Measurements from ENCODE around the gene PLCE1.

PLCE1 gene

GRCh38 chr10:93973748-93974445 is 19.8 kb upstream of the PLCE1 start:
- DNase-seq (ENCODE audit: low read depth): no peak
- TF ChIP-seq CTCF (IDR thresholded peaks at IDR 0.05; ENCODE audit: low read depth, low read length, missing control alignments): no peak
- H3K4me3 ChIP-seq (ENCODE audit: low read depth, low read length): no peak overlapping the region

GRCh38 chr10:93977442-93977841 is 16.3 kb upstream of the PLCE1 start:
- H3K4me3 ChIP-seq (ENCODE audit: low read depth, low read length): no peak overlapping the region
- peak; percentile 9 for TF ChIP-seq CTCF (IDR thresholded peaks at IDR 0.05; ENCODE audit: low read depth, low read length, missing control alignments)
- DNase-seq (ENCODE audit: low read depth): no peak

- no peak for DNase-seq (ENCODE audit: low read depth)
- no peak for TF ChIP-seq CTCF (IDR thresholded peaks at IDR 0.05; ENCODE audit: low read depth, low read length, missing control alignments)
- no peak overlapping the region for H3K4me3 ChIP-seq (ENCODE audit: low read depth, low read length)
Measured at GRCh38 chr10:93980486-93980885, 13.2 kb upstream of the PLCE1 start.

- no peak for TF ChIP-seq CTCF (IDR thresholded peaks at IDR 0.05; ENCODE audit: low read depth, low read length, missing control alignments)
- no peak for DNase-seq (ENCODE audit: low read depth)
- H3K4me3 ChIP-seq (ENCODE audit: low read depth, low read length): no peak overlapping the region
Measured at GRCh38 chr10:93991114-93991513, 2.6 kb upstream of the PLCE1 start.

- DNase-seq (ENCODE audit: low read depth): no peak
- H3K4me3 ChIP-seq (ENCODE audit: low read depth, low read length): no peak overlapping the region
Measured at GRCh38 chr10:93991596-93992284, 2.0 kb upstream of the PLCE1 start.

GRCh38 chr10:93992400-93993030 is 1.2 kb upstream of the PLCE1 start:
- peak; percentile 11 for TF ChIP-seq CTCF (IDR thresholded peaks at IDR 0.05; ENCODE audit: low read depth, low read length, missing control alignments)
- no peak overlapping the region for H3K4me3 ChIP-seq (ENCODE audit: low read depth, low read length)
- no peak for DNase-seq (ENCODE audit: low read depth)

More at GRCh38 chr10:93991596-93992284, 2.0 kb upstream of the PLCE1 start:
- no peak for TF ChIP-seq CTCF (IDR thresholded peaks at IDR 0.05; ENCODE audit: low read depth, low read length, missing control alignments)
